B cell (primary cell): Measurements from ENCODE around the gene GPLD1. TPM values are rescaled to one million over a fixed set of nuclear protein-coding genes. Genes with fewer than 3 reads are reported as not detected.
A peak's percentile ranks its signal among the peaks of the same experiment; 100 is the strongest.

Experiments used
- ATAC-seq: fragments of 200-7000 bp; cut with Tn5 transposase; one replicate; pipeline ENCODE4 v1.10.0; 2021; ENCODE audit warnings: low read depth, mild to moderate bottlenecking, moderate number of reproducible peaks, moderate library complexity
- CTCF ChIA-PET: fragments of 350-600 bp; sonication (Branson Sonifier 250); formaldehyde crosslinking; loops from one replicate; lab custom pipeline; 2021; ENCODE audit warnings: antibody characterized with exemption, inconsistent platforms; lab: Charles Lee
- POLR2A ChIA-PET: fragments of 350-600 bp; sonication (Branson Sonifier 250); formaldehyde crosslinking; loops from one replicate; lab custom pipeline; 2021; ENCODE audit warnings: antibody characterized with exemption; lab: Charles Lee
- DNase-seq: peaks from one replicate; pipeline ENCODE4 v3.0.0; 2013
- H2AFZ ChIP-seq: 2 replicates; pipeline ENCODE4 v1.6.1; 2012; ENCODE audit warnings: mild to moderate bottlenecking, low read depth, low read length; ENCODE audit not compliant: insufficient read depth, poor library complexity, severe bottlenecking
- H3K27ac ChIP-seq, 2 donors: 1 replicate in 1 of 2; 2 replicates in 1 of 2; pipeline ENCODE4 v1.5.1; 2012 to 2013; ENCODE audit warnings: low read length in 2 of 2, mild to moderate bottlenecking in 2 of 2, moderate library complexity in 1 of 2
- H3K27me3 ChIP-seq, 4 experiments: fragments of 200-600 bp in 1 of 4; sonication (generic) in 1 of 4; replicated peaks in 1 of 4; 1 replicate in 2 of 4; 2 replicates in 2 of 4; pipeline versions ENCODE4 v1.6.1 to v1.7.0; 2013 to 2016; ENCODE audit warnings: low read length in 3 of 4, mild to moderate bottlenecking in 2 of 4, mixed read lengths in 1 of 4, moderate library complexity in 1 of 4; ENCODE audit not compliant: insufficient read depth in 4 of 4, control insufficient read depth in 3 of 4; ENCODE audit errors: control extremely low read depth in 1 of 4
- H3K36me3 ChIP-seq, 2 experiments: replicated peaks in 1 of 2; 1 replicate in 1 of 2; 2 replicates in 1 of 2; pipeline versions ENCODE4 v1.6.1 to v1.7.1; 2013; ENCODE audit warnings: low read length in 1 of 2; ENCODE audit not compliant: insufficient read depth in 2 of 2, control insufficient read depth in 1 of 2; ENCODE audit errors: control extremely low read depth in 1 of 2, extremely low read depth in 1 of 2
- H3K4me1 ChIP-seq, 2 donors: fragments of 200-600 bp in 1 of 2; sonication (generic) in 1 of 2; 1 replicate in 1 of 2; 2 replicates in 1 of 2; pipeline versions ENCODE4 v1.5.1 to v1.6.1; 2013 to 2017; ENCODE audit warnings: low read length in 2 of 2; ENCODE audit not compliant: control insufficient read depth in 2 of 2, insufficient read depth in 2 of 2
- H3K4me2 ChIP-seq: replicated peaks from 2 replicates; pipeline ENCODE3; 2012; ENCODE audit warnings: mild to moderate bottlenecking, low read depth, low read length; ENCODE audit not compliant: poor library complexity, severe bottlenecking
- H3K4me3 ChIP-seq, 5 experiments: fragments of 200-600 bp in 1 of 5; sonication (generic) in 1 of 5; 1 replicate in 3 of 5; 2 replicates in 2 of 5; pipeline versions ENCODE4 v1.5.1 to v1.7.0; 2011 to 2016; ENCODE audit warnings: low read length in 4 of 5, mild to moderate bottlenecking in 4 of 5, low read depth in 2 of 5, control low read depth in 1 of 5, moderate library complexity in 1 of 5; ENCODE audit not compliant: insufficient read depth in 1 of 5; ENCODE audit errors: control extremely low read depth in 1 of 5, extremely low read depth in 1 of 5
- H3K79me2 ChIP-seq: fragments of 200-600 bp; sonication (generic); one replicate; pipeline ENCODE4 v1.6.0; 2016; ENCODE audit warnings: low read length; ENCODE audit not compliant: control insufficient read depth, insufficient read depth
- H3K9ac ChIP-seq: fragments of 200-600 bp; sonication (generic); 2 replicates; pipeline ENCODE4 v1.6.1; 2017; ENCODE audit warnings: mild to moderate bottlenecking, low read length, moderate library complexity
- H3K9me3 ChIP-seq, 3 donors: one replicate each; pipeline versions ENCODE4 v1.6.1 to v1.7.1; 2013; ENCODE audit warnings: low read length in 2 of 3; ENCODE audit not compliant: control insufficient read depth in 2 of 3, insufficient read depth in 1 of 3; ENCODE audit errors: control extremely low read depth in 1 of 3
- H4K20me1 ChIP-seq: 2 replicates; pipeline ENCODE4 v1.6.0; 2012; ENCODE audit warnings: mild to moderate bottlenecking, low read length; ENCODE audit not compliant: insufficient read depth, control insufficient read depth, poor library complexity, severe bottlenecking
- H3K27ac Mint-ChIP-seq: one replicate; pipeline ENCODE4 v1.8.0; 2021; ENCODE audit warnings: mixed read lengths
- H3K27me3 Mint-ChIP-seq: one replicate; pipeline ENCODE4 v1.8.0; 2021; ENCODE audit warnings: mixed read lengths
- H3K4me1 Mint-ChIP-seq: one replicate; pipeline ENCODE4 v1.8.0; 2021; ENCODE audit warnings: mixed read lengths
- H3K4me3 Mint-ChIP-seq: one replicate; pipeline ENCODE4 v1.8.0; 2021; ENCODE audit warnings: mixed read lengths
- H3K9me3 Mint-ChIP-seq: one replicate; pipeline ENCODE4 v1.8.0; 2022; ENCODE audit warnings: mixed read lengths; ENCODE audit not compliant: insufficient read depth
- EZH2 ChIP-seq: IDR thresholded peaks from 2 replicates; pipeline ENCODE4 v1.6.1; 2012; ENCODE audit warnings: borderline replicate concordance, low read depth, mild to moderate bottlenecking, moderate library complexity, low read length; ENCODE audit not compliant: insufficient read depth, poor library complexity, severe bottlenecking
- WGBS: methylation state at CpG from one replicate; pipeline ENCODE4 v1.1.5; 2013; ENCODE audit warnings: missing lambda C conversion rate; ENCODE audit not compliant: insufficient coverage; 5-methylcytosine and 5-hydroxymethylcytosine counted together
- intact Hi-C: fragments of 100-400 bp; cut with micrococcal nuclease; formaldehyde crosslinking; loops from one replicate; pipeline ENCODE4 v1.10.0; 2022
- polyA plus RNA-seq: library from polyadenylated mRNA; depleted of rRNA; stranded (reverse); fragments of >200 nt; gene quantifications from 2 replicates; pipeline ENCODE4 v1.2.3, GENCODE V29; 2012
- total RNA-seq, 2 donors: library from RNA; stranded (reverse); fragments of 120-200 nt in 1 of 2; gene quantifications; 1 replicate in 1 of 2; 2 replicates in 1 of 2; pipeline versions ENCODE4 v1.2.3 to v1.2.4, GENCODE V29; 2013 to 2022
- TF ChIP-seq, protein P1 (sequence below): fragments of 200-600 bp; IDR thresholded peaks from one replicate; pipeline ENCODE4 v1.8.0; 2022; ENCODE audit warnings: antibody characterized with exemption, mild to moderate bottlenecking

Gene GPLD1
- total and polyA plus RNA-seq, 2 donors (not counting 1 experiment from before 2014, with no cell fraction given) = 1.9 to 7.0 TPM

DNA sequence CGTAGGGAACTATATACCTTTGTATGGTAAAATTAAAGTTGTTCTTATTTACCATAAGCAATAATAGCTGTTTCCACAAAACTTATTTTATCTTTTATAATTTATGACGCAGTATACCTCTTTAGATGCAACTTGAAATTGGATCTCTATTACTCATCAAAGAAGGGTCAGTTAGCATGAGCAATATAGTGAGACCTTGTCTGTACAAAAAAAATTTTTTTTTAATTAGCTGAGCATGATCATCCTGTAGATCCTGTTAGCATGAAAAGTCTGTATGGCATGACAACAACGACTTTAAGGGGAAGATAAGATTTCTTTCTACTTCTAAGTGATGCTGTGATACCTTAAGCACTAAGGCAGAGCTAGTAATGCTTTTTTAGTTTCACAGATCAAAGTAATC, 11.3 kb upstream of the GPLD1 start:
- peaks cover 12% of the 10 kb centered on the region for H3K4me1 Mint-ChIP-seq
- H3K79me2 ChIP-seq = no peaks in the 10 kb centered on the region
- H3K27ac Mint-ChIP-seq = no peak overlapping the region
- H3K27me3 ChIP-seq = no peaks in the 10 kb centered on the region
- H3K4me3 ChIP-seq = no peak overlapping the region
- intact Hi-C loops = no loop called here
- no peak overlapping the region for H2AFZ ChIP-seq
- no peak overlapping the region for H3K4me3 Mint-ChIP-seq
- H3K36me3 ChIP-seq = peaks cover 9 to 25% of the 10 kb centered on the region in 2 experiments
- H3K9me3 ChIP-seq = peaks cover 0 to 5% (median 0%) of the 10 kb centered on the region in 3 donors
- no peak for DNase-seq
- H3K9me3 Mint-ChIP-seq = no peaks in the 10 kb centered on the region
- no peak overlapping the region for H3K9ac ChIP-seq
- H3K4me1 ChIP-seq = peaks cover 5 to 7% of the 10 kb centered on the region in 2 donors
- ATAC-seq = no peak
- no peaks in the 10 kb centered on the region for H3K27me3 Mint-ChIP-seq
- H4K20me1 ChIP-seq = no peaks in the 10 kb centered on the region
- CTCF ChIA-PET = interaction anchor here (1.1 to 1.4 kb wide), 2 partner anchors 10 to 80 kb away, joined by 3 read pairs; no protein-coding TSS in a partner anchor
- POLR2A ChIA-PET = no interaction called here
- TF ChIP-seq EZH2 = no peak
- TF ChIP-seq, protein P1, sequence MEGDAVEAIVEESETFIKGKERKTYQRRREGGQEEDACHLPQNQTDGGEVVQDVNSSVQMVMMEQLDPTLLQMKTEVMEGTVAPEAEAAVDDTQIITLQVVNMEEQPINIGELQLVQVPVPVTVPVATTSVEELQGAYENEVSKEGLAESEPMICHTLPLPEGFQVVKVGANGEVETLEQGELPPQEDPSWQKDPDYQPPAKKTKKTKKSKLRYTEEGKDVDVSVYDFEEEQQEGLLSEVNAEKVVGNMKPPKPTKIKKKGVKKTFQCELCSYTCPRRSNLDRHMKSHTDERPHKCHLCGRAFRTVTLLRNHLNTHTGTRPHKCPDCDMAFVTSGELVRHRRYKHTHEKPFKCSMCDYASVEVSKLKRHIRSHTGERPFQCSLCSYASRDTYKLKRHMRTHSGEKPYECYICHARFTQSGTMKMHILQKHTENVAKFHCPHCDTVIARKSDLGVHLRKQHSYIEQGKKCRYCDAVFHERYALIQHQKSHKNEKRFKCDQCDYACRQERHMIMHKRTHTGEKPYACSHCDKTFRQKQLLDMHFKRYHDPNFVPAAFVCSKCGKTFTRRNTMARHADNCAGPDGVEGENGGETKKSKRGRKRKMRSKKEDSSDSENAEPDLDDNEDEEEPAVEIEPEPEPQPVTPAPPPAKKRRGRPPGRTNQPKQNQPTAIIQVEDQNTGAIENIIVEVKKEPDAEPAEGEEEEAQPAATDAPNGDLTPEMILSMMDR = no peak
- H3K4me2 ChIP-seq = no peak overlapping the region
- H3K27ac ChIP-seq = no peak overlapping the region
- WGBS = no CpG with 5 or more reads among the region's 3 CpGs

DNA sequence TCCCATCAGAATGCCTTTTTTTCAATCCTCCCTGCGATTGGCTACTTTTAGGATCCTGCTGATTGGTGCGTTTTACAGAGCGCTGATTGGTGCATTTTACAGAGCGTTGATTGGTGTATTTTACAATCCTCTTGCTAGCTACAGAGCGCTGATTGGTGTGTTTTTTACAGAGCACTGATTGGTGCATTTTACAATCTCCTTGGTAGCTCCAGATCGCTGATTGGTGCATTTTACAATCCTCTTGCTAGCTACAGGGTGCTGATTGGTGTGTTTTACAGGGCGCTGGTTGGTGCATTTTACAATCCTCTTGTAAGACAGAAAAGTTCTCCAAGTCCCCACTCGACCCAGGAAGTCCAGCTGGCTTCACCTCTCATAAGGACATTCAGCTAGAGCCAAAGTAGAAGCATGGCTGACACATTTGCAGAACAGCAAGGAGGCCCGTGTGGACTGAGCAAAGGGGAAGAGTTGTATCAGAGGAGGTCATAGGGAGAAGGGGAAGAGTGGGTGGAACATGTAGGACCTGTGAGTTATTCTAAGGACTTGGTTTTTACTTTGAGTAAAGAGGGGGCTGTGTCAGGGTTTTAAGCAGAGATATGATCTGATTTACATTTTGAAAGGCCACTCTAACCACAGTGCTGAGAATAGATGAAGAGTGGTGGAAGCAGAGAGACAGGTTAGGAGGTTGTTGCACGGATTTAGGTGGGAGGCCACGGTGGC, 8.0 kb upstream of the GPLD1 start:
- H3K9me3 ChIP-seq = peaks cover 0 to 5% (median 0%) of the 10 kb centered on the region in 3 donors
- H3K4me3 ChIP-seq = no peak overlapping the region
- H3K4me1 ChIP-seq = peaks cover 17 to 18% of the 10 kb centered on the region in 2 donors
- no peaks in the 10 kb centered on the region for H3K27me3 ChIP-seq
- POLR2A ChIA-PET = interaction anchor here (0.5 kb wide), 1 partner anchor 223 kb away, joined by 3 read pairs; no protein-coding TSS in a partner anchor
- Mint-ChIP-seq H3K27me3 (no peaks in the 10 kb centered on the region), H3K4me3 (no peak overlapping the region), H3K9me3 (no peaks in the 10 kb centered on the region), H3K27ac (peak overlapping the region; percentile 28), H3K4me1 (peaks cover 30% of the 10 kb centered on the region)
- H3K9ac ChIP-seq = no peak overlapping the region
- no peak for TF ChIP-seq EZH2
- TF ChIP-seq, protein P1 = no peak
- 91% methylated on average over 11 of the region's 11 CpGs for whole genome bisulfite sequencing
- DNase-seq (no peak), ATAC-seq (no peak)
- CTCF ChIA-PET = interaction anchor here (4.5 to 5.7 kb wide), 2 partner anchors 25 to 84 kb away, joined by 62 to 82 read pairs; no protein-coding TSS in a partner anchor
- H3K4me2 ChIP-seq = no peak overlapping the region
- no peak overlapping the region for H3K27ac ChIP-seq
- intact Hi-C loops = no loop called here
- peaks cover 0 to 5% of the 10 kb centered on the region in 2 experiments for H3K36me3 ChIP-seq
- no peaks in the 10 kb centered on the region for H4K20me1 ChIP-seq
- H2AFZ ChIP-seq = no peak overlapping the region
- H3K79me2 ChIP-seq = no peaks in the 10 kb centered on the region
